Activated naive CD4-positive, alpha-beta T cell treated with anti-CD3 and anti-CD28 coated beads, Interleukin-2, amount 10 ng/mL, durations not matched to agents 7 days and 5 days (primary cell): ENCODE results near the gene PLCG1.

Experiments
- CTCF ChIA-PET: fragments of 350-600 bp; sonication (Branson Sonifier 250); formaldehyde crosslinking; loops from one replicate; lab custom pipeline; 2021; ENCODE audit warnings: antibody characterized with exemption; lab: Charles Lee
- DNase-seq: peaks from one replicate; pipeline ENCODE4 v3.0.0-alpha.2; 2020
- H3K27ac Mint-ChIP-seq: one replicate; pipeline ENCODE4 v1.8.0; 2021; ENCODE audit warnings: mild to moderate bottlenecking, moderate library complexity, mixed read lengths
- H3K27me3 Mint-ChIP-seq: one replicate; pipeline ENCODE4 v1.8.0; 2021; ENCODE audit warnings: mild to moderate bottlenecking, mixed read lengths
- H3K36me3 Mint-ChIP-seq: one replicate; pipeline ENCODE4 v1.8.0; 2021; ENCODE audit warnings: mixed read lengths
- H3K4me1 Mint-ChIP-seq: one replicate; pipeline ENCODE4 v1.8.0; 2021; ENCODE audit warnings: mixed read lengths
- H3K4me3 Mint-ChIP-seq: one replicate; pipeline ENCODE4 v1.8.0; 2021; ENCODE audit warnings: mild to moderate bottlenecking, moderate library complexity, mixed read lengths
- H3K9me3 Mint-ChIP-seq: one replicate; pipeline ENCODE4 v1.8.0; 2021; ENCODE audit warnings: mixed read lengths

Gene PLCG1

DNA sequence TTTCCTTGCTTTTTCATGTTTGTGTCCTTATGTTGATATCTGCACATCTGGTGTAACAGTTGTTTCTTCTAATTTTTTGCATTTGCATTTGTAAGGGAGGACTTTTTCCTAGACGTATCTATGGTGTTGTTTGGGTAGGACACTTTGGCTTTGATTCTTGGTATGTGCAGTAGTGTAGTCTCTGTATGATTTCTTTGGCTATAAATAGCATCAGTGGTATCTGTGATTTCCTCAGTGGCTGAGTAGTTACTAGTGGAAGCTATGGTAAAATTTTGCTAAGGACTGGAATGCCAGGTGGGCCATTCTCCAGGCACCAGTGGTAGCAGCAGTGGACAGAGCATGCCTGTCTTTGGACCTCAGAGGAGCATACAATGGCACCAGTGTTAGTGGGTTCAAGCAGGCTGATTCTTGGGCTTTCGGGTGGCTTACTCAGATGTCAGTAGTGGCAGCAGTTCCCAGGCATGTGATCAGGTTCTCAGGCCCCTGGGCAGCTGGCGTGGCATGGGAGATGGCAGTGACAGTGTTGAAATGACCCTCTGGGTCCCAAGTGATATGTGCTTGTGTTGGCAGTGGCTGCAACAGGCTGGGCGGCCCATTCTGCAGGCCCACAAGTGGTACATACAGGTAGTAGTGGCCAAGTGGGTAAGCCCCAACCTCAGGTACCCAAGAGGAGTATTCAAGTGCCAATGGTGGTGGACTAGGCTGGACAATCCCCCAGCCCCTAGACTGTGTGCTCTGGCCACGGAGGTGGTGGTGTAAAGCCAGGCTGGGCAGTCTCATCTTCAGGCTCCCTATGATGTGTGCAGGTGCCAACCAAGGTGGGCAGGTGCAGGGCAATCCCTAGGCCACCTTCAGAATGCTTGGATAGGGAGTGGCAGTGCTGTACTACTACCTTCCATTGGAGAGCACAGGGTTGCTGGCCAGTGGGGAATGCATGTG lies 54.5 kb downstream of the PLCG1 start:
- H3K4me1 Mint-ChIP-seq = peaks cover 20% of the 10 kb centered on the region
- CTCF ChIA-PET = interaction anchor here (0.7 to 1.8 kb wide), 3 partner anchors 19 to 225 kb away, joined by 3 to 4 read pairs (median 3); no protein-coding TSS in a partner anchor
- peaks cover 18% of the 10 kb centered on the region for H3K9me3 Mint-ChIP-seq
- H3K4me3 Mint-ChIP-seq = no peak overlapping the region
- no peaks in the 10 kb centered on the region for H3K27me3 Mint-ChIP-seq
- peaks cover 7% of the 10 kb centered on the region for H3K36me3 Mint-ChIP-seq
- no peak for DNase-seq
- H3K27ac Mint-ChIP-seq = no peak overlapping the region

DNA sequence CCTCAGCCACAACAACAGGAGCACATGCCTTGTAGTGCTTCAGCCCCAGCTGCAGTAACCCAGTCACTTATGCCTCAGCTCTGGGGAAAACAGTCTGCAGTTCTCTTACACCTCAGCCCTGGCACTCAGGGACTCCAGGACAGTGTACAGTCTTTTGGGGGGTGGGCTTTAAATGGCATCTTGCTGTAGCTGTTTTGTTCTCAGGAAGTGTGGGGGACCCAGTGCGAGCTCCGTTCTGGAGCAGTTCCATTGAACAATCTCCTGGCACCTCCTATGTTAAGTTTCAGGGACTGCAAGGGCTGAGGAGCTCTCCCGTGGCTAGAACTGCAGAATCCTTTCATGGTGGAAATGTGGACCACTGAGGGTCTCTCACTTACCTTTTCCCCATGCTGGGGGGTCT lies 55.2 kb downstream of the PLCG1 start:
- DNase-seq = no peak
- no peaks in the 10 kb centered on the region for H3K27me3 Mint-ChIP-seq
- CTCF ChIA-PET = interaction anchor here (0.9 to 1.8 kb wide), 2 partner anchors 20 to 40 kb away, joined by 3 to 4 read pairs; no protein-coding TSS in a partner anchor
- H3K9me3 Mint-ChIP-seq = peaks cover 18% of the 10 kb centered on the region
- no peak overlapping the region for H3K27ac Mint-ChIP-seq
- peaks cover 7% of the 10 kb centered on the region for H3K36me3 Mint-ChIP-seq
- peaks cover 20% of the 10 kb centered on the region for H3K4me1 Mint-ChIP-seq
- no peak overlapping the region for H3K4me3 Mint-ChIP-seq

DNA sequence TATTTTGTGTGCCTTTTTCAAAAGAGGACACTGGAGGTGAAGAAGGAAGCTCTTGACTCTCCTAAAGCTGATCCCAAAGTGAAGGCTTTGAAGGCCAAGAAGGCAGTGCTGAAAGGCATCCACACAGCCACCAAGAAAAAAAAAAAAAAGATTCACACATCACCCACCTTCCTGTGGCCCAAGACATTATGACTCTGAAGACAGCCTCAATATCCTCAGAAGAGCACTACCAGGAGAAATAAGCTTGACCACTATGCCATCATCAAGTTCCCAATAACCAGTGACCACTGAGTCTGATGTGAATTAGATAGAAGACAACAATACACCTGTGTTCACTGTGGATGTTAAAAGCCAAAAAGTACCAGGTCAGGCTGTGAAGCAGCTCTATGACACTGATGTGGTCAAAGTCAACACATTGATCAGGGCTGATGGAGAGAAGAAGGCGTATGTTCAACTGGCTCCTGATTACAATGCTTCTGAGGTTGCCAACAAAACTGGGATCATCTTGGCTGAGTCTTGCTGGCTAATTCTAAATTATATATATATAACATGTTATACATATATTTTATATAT lies 59.4 kb downstream of the PLCG1 start:
- H3K9me3 Mint-ChIP-seq = peaks cover 13% of the 10 kb centered on the region
- H3K4me1 Mint-ChIP-seq = peaks cover 20% of the 10 kb centered on the region
- DNase-seq = no peak
- H3K27ac Mint-ChIP-seq = no peak overlapping the region
- peaks cover 18% of the 10 kb centered on the region for H3K36me3 Mint-ChIP-seq
- CTCF ChIA-PET = no interaction called here
- no peak overlapping the region for H3K4me3 Mint-ChIP-seq
- H3K27me3 Mint-ChIP-seq = no peaks in the 10 kb centered on the region

DNA sequence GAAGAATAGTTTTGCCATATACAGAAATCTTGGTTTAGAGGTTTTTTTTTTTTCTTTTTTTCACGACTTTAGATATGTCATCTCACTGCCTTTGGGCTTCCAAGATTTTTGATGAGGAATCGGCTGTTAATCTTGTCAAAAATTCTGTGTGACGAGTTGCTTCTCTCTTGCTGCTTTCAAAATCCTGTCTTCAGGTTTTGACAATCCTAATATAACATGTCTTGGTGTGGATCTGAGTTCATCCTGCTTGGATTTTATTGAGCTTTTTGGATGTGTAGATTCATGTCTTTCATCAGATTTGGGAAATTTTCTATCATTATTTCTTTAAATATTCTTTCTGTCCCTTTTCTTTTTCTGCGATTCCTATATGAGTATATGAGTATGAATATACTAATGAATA lies 61.1 kb downstream of the PLCG1 start:
- peaks cover 20% of the 10 kb centered on the region for H3K4me1 Mint-ChIP-seq
- CTCF ChIA-PET = no interaction called here

DNA sequence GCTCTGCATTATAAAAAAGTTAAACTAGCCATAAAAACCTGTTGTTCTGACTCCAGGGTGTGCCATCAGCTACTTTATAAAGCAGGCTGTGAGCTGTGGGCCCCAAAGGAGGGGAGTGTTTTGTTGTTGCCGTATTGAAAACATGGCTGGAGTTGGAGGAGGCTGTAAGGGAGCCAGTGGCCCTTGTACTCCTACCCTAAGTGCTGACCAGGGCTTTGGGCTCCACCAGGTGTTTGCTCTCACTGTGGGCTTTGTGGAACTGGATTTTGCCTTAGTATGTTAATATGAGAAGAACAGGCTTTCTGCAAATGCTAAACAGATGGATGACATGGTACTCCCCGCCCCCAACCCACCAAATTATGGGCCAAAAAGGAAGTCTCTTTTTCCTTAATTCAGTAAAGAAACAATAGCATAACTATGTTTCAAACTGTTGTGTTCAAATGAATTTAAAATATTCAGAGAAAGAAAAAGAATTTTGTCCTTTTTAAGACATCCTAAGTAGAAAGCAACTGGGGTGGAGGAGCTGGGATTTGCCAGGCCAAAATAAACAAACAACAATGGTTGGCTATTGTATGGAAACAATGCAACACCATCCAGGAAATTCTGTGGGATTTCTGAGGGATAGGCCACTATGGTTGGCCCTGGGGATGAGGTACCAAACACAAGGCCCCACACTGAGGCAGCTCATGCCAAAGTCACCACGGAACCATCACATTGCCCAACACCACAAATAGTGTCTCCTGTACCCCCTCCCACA lies 63.3 kb downstream of the PLCG1 start:
- no peak overlapping the region for H3K4me3 Mint-ChIP-seq
- no peaks in the 10 kb centered on the region for H3K27me3 Mint-ChIP-seq
- peaks cover 16% of the 10 kb centered on the region for H3K36me3 Mint-ChIP-seq
- DNase-seq = no peak
- H3K9me3 Mint-ChIP-seq = peaks cover 9% of the 10 kb centered on the region
- CTCF ChIA-PET = no interaction called here
- peaks cover 4% of the 10 kb centered on the region for H3K4me1 Mint-ChIP-seq
- peak overlapping the region; percentile 9 for H3K27ac Mint-ChIP-seq

More for the DNA sequence above, 61.1 kb downstream of the PLCG1 start:
- Mint-ChIP-seq H3K9me3 (peaks cover 9% of the 10 kb centered on the region), H3K36me3 (peaks cover 16% of the 10 kb centered on the region), H3K27me3 (no peaks in the 10 kb centered on the region), H3K27ac (no peak overlapping the region), H3K4me3 (no peak overlapping the region)
- DNase-seq = no peak

DNA sequence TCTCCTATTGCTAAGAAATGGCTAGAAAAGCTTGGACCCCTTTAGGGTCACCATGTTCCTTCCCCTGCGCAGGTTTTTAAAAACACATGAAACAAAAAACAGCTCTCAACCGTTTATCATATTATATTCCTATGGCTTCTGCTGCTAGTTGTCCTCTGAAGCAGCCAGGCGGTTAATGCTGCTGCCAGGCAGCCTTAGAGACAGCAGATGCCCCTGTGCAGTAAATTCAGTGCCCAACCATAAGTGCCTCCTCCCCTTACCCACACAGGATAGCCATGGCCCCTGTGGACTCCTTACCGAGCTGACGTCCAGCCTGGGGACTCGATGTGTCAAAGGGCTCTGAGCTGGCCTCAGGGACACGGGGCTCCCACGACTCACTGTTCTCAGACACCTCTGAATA lies 64.4 kb downstream of the PLCG1 start:
- Mint-ChIP-seq H3K4me3 (no peak overlapping the region), H3K36me3 (peaks cover 15% of the 10 kb centered on the region), H3K9me3 (peaks cover 9% of the 10 kb centered on the region), H3K27ac (no peak overlapping the region), H3K27me3 (no peaks in the 10 kb centered on the region), H3K4me1 (no peaks in the 10 kb centered on the region)
- DNase-seq = no peak
- CTCF ChIA-PET = interaction anchor here (1.4 kb wide), 2 partner anchors 29 to 66 kb away, joined by 3 to 4 read pairs; no protein-coding TSS in a partner anchor

DNA sequence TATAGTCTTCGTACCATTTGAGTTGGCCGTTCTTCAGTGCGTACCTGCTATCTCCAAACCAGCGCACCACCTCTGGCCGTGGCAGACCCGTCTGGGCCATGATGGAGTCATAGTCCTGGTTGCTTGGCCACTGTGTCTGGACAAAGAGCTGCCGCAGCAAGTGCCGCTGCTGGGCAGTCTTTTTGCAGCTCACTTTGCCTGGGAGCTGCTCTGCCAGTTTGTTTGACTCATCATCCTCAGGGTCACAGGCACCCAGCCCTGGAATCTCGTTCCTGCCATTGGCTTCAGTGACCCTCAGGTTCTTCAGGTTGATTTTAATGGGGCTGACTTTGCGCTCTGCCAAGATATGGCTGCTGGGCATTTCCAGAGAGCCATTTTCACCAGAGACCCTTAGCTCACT lies 65.1 kb downstream of the PLCG1 start:
- peaks cover 14% of the 10 kb centered on the region for H3K36me3 Mint-ChIP-seq
- no peak for DNase-seq
- H3K27ac Mint-ChIP-seq = peak overlapping the region; percentile 68
- CTCF ChIA-PET = interaction anchor here (1.4 kb wide), 2 partner anchors 29 to 67 kb away, joined by 3 to 4 read pairs; no protein-coding TSS in a partner anchor
- no peaks in the 10 kb centered on the region for H3K27me3 Mint-ChIP-seq
- H3K4me1 Mint-ChIP-seq = no peaks in the 10 kb centered on the region
- peaks cover 9% of the 10 kb centered on the region for H3K9me3 Mint-ChIP-seq
- H3K4me3 Mint-ChIP-seq = no peak overlapping the region

DNA sequence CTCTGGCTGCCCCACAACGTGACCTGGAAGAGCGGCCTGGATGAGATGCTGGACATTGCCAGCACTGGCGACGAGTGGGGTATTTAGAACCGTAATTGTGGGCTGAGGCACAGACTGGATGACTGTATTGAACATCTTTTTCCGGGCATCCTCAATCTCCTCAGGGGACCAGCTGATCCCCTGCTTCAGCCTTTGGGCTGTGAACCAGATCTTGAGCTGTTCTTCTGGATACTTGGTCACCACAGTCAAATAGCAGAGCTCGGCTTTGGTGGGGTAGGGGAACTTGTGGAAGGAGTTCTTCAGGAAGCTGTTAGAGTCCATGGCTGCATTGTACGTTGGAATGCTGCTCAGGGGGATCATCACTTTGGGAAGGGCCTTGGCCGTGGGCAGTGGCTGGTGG lies 66.3 kb downstream of the PLCG1 start:
- no peaks in the 10 kb centered on the region for H3K4me1 Mint-ChIP-seq
- H3K4me3 Mint-ChIP-seq = no peak overlapping the region
- CTCF ChIA-PET = no interaction called here
- peaks cover 14% of the 10 kb centered on the region for H3K36me3 Mint-ChIP-seq
- H3K27me3 Mint-ChIP-seq = no peaks in the 10 kb centered on the region
- DNase-seq = no peak
- no peak overlapping the region for H3K27ac Mint-ChIP-seq
- peaks cover 7% of the 10 kb centered on the region for H3K9me3 Mint-ChIP-seq

DNA sequence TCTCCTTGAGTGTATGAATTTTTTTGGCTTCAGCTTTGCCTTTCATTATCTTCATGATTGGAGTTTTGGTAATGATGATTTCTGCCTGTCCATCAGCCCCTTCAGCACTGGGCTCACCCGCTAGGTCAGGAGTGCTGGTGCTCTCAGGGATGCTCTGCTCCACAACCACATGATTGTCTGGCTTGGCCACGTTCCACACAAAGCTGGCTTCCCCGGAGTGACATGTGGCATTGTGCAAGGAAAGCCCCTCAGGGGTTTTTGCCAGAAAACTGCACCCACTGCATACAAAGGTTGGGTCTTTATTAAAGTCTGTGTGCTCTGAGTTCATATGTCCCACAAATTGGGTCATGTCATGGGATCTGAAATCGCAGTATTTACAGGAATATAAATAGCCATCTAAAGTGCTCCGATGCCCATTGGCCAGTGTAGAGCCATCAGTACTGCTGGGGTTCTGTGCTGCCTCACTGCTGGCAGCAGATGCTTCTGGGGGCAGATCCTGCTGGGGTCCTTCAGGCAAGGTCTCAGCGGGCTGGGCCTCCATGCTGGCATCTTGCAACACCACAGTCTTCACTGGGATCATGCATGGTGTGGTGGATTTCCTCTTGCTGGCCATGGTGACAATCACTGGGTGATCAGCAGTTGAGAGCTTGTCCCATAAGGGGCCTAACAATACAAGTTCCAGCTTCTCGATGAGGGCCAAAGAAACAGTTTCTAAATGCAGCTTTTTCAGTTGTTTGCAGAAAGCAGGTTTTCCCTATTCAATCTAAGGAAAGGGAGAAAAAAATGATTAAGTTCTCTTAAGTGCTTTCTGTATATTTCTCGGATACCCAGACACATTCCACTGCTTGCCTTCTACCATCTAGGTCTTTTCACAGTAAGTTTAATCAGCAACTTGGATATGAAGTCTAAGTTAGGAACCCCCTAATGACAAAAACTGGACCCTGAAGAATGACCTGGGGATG lies 67.2 kb downstream of the PLCG1 start:
- H3K36me3 Mint-ChIP-seq = peaks cover 8% of the 10 kb centered on the region
- DNase-seq = no peak
- no peaks in the 10 kb centered on the region for H3K4me1 Mint-ChIP-seq
- H3K27ac Mint-ChIP-seq = no peak overlapping the region
- H3K9me3 Mint-ChIP-seq = no peaks in the 10 kb centered on the region
- no peaks in the 10 kb centered on the region for H3K27me3 Mint-ChIP-seq
- CTCF ChIA-PET = no interaction called here
- H3K4me3 Mint-ChIP-seq = no peak overlapping the region

DNA sequence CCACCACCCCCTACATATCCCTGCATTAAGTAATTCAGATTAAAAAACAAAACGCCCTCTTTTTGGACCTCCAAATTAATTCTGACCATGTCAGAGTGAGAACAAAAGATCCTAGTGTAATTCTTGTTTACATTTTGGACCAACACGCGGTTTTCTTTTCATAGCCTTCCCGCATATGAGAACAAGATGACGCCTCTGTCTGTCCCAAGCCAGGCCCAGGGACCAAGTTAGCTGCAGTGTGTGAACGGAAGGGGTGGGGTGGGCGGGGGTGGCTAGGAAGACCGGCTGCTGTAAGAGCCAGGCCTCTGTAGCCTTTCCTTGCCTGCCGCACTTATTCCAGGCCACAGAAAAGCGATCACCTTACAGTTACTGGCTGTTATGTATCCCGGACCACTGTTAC lies 68.0 kb downstream of the PLCG1 start:
- H3K36me3 Mint-ChIP-seq = peaks cover 5% of the 10 kb centered on the region
- H3K9me3 Mint-ChIP-seq = no peaks in the 10 kb centered on the region
- CTCF ChIA-PET = no interaction called here
- DNase-seq = no peak
- H3K4me3 Mint-ChIP-seq = no peak overlapping the region
- H3K27me3 Mint-ChIP-seq = no peaks in the 10 kb centered on the region
- H3K4me1 Mint-ChIP-seq = no peaks in the 10 kb centered on the region
- no peak overlapping the region for H3K27ac Mint-ChIP-seq

DNA sequence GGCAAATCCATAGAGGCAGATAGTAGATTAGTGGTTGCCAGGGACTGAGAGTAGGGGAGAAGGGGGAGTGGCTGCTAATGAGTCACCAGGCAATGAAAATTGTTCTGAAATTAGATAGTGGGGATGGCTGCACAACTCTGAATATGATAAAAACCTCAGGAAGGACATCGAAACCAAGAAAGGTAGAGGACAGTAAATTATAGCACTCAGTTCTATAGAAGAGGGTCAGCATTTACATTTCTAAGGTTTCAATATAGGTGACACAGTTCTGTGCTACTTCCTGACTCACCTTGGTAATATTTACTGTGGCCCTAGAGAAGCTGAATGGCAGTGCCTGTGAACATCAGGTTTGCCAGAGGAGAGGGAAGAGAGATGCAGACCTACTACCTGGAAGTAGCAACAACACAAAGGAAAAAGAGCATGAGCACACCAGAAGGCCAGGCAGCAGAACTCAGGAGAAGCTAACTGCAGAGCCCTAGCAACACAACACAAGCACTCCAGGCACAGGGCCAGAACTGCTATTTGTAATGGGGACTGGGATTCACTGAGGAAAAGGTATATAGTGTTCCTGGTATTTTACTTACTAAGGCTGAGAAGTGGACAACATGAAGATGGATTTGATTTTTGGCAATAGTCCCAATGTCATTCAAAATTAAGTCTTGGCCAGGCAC lies 75.9 kb downstream of the PLCG1 start:
- Mint-ChIP-seq H3K4me3 (no peak overlapping the region), H3K27ac (no peak overlapping the region), H3K9me3 (no peaks in the 10 kb centered on the region), H3K4me1 (peaks cover 3% of the 10 kb centered on the region), H3K36me3 (no peaks in the 10 kb centered on the region), H3K27me3 (no peaks in the 10 kb centered on the region)
- no peak for DNase-seq
- CTCF ChIA-PET = no interaction called here

DNA sequence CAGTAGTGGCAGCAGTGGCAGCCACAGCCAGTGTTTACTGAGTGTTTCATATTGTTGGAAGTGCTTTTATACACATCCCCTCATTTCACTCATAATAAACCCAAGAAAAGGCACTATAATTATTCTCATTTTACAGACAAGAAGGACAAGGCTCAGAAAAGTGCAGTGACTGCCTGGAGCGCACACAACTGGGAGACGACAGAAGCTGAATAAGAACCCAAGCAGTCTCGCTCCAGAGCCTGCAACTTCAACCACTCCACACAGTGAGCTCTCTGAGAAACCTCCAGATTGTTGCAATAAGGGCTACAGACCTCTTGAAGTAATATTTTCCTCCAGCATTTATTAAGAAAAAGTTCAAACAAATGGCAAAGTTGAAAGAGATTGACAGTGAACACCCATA lies 76.9 kb downstream of the PLCG1 start:
- Mint-ChIP-seq H3K36me3 (no peaks in the 10 kb centered on the region), H3K4me3 (no peak overlapping the region), H3K27ac (no peak overlapping the region), H3K27me3 (no peaks in the 10 kb centered on the region), H3K9me3 (no peaks in the 10 kb centered on the region), H3K4me1 (peaks cover 3% of the 10 kb centered on the region)
- CTCF ChIA-PET = no interaction called here
- DNase-seq = no peak

DNA sequence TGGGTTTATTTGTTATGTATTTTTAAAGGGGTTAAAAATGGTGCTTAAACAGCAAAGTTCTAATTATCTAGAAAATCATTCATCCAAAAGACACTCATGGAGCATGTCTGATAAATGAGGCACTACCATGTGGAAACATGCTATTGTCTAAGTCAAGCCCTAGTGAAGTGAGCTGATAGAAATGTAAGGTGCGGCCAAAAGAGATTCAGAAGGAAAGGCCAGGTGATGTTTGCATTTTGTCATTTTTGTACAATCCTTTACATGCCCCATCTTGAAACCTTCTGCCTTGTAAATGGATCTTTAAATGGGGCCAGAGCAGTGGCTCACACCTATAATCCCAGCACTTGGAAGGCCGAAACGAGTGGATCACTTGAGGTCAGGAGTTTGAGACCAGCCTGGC lies 77.3 kb downstream of the PLCG1 start:
- Mint-ChIP-seq H3K4me3 (no peak overlapping the region), H3K27me3 (no peaks in the 10 kb centered on the region), H3K27ac (no peak overlapping the region), H3K36me3 (no peaks in the 10 kb centered on the region), H3K9me3 (no peaks in the 10 kb centered on the region), H3K4me1 (peaks cover 3% of the 10 kb centered on the region)
- CTCF ChIA-PET = no interaction called here
- DNase-seq = no peak
